Colonic mucosa (tissue), 4 donors: Measurements from ENCODE around the gene KLK4. TPM values are rescaled to one million over a fixed set of nuclear protein-coding genes. Genes with fewer than 3 reads are reported as not detected.

Experiments
- DNase-seq: peaks from one replicate; pipeline ENCODE4 v3.0.0-alpha.2; 2020
- H3K27ac ChIP-seq: fragments of 200-600 bp; one replicate; pipeline ENCODE4 v1.8.0; 2021
- H3K27me3 ChIP-seq: fragments of 200-600 bp; one replicate; pipeline ENCODE4 v1.8.0; 2021
- H3K36me3 ChIP-seq: fragments of 200-600 bp; one replicate; pipeline ENCODE4 v1.8.0; 2021
- H3K4me1 ChIP-seq: fragments of 200-600 bp; one replicate; pipeline ENCODE4 v1.8.0; 2021; ENCODE audit warnings: mild to moderate bottlenecking
- H3K4me3 ChIP-seq: fragments of 200-600 bp; one replicate; pipeline ENCODE4 v1.8.0; 2021
- H3K9ac ChIP-seq, 2 donors: one replicate each; pipeline ENCODE4 v1.7.0; 2013; ENCODE audit warnings: control low read depth in 2 of 2, low read depth in 2 of 2, low read length in 2 of 2
- H3K9me3 ChIP-seq: fragments of 200-600 bp; one replicate; pipeline ENCODE4 v1.8.0; 2021
- CTCF ChIP-seq: fragments of 200-600 bp; IDR thresholded peaks from one replicate; pipeline ENCODE4 v1.8.0; 2022; ENCODE audit warnings: antibody characterized with exemption, mild to moderate bottlenecking
- intact Hi-C: fragments of 100-400 bp; cut with DNase I; formaldehyde crosslinking; loops from one replicate; pipeline ENCODE4 v1.14.1; 2022
- total RNA-seq, 2 donors: library from RNA; stranded (reverse); fragmentation: NEBNext Ultra II Directional in 1 of 2; extraction: Animal tissue kit (Norgen Biotek cat#: 25700) in 1 of 2; gene quantifications; one replicate each; pipeline ENCODE4 v1.2.1, GENCODE V29; 2021
- donor health status: healthy.
- donor health status: DM: no; HTN: no; CAD: no.
- donor health status: DM: no; HTN: no; CAD: no.

KLK4 gene
- total RNA-seq, 2 donors from 2014 or later: 1.2 to 2.0 TPM

- no peak for DNase-seq
- Histone ChIP-seq H3K4me1 (no peaks in the 10 kb centered on the region), H3K27me3 (no peaks in the 10 kb centered on the region), H3K27ac (no peak overlapping the region), H3K36me3 (no peaks in the 10 kb centered on the region), H3K9ac (no peak overlapping the region), H3K9me3 (no peaks in the 10 kb centered on the region), H3K4me3 (no peak overlapping the region)
- intact Hi-C loops: loop anchor here (5.0 kb wide), 1 partner anchor 165 kb away; no protein-coding TSS in a partner anchor
- TF ChIP-seq CTCF: no peak
These were observed 21.5 kb upstream of the KLK4 start for GRCh38 chr19:50932690-50933083.

- no peaks in the 10 kb centered on the region for H3K9me3 ChIP-seq
- no peaks in the 10 kb centered on the region for H3K36me3 ChIP-seq
- no peak overlapping the region for H3K27ac ChIP-seq
- H3K4me3 ChIP-seq: no peak overlapping the region
- H3K4me1 ChIP-seq: no peaks in the 10 kb centered on the region
- no peak overlapping the region for H3K9ac ChIP-seq
- no peaks in the 10 kb centered on the region for H3K27me3 ChIP-seq
- no peak for TF ChIP-seq CTCF
- intact Hi-C loops: loop anchor here (5.0 kb wide), 1 partner anchor 165 kb away; no protein-coding TSS in a partner anchor
- DNase-seq: no peak
These were observed 21.0 kb upstream of the KLK4 start for GRCh38 chr19:50932018-50932689.

- Histone ChIP-seq H3K27ac (no peak overlapping the region), H3K4me1 (no peaks in the 10 kb centered on the region), H3K9ac (no peak overlapping the region), H3K9me3 (no peaks in the 10 kb centered on the region), H3K27me3 (no peaks in the 10 kb centered on the region), H3K36me3 (no peaks in the 10 kb centered on the region), H3K4me3 (no peak overlapping the region)
- TF ChIP-seq CTCF: no peak
- intact Hi-C loops: loop anchor here (5.0 kb wide), 1 partner anchor 166 kb away; no protein-coding TSS in a partner anchor
- DNase-seq: no peak
These were observed 19.8 kb upstream of the KLK4 start for GRCh38 chr19:50931023-50931422.

- intact Hi-C loops: no loop called here
- H3K27ac ChIP-seq: no peak overlapping the region
These were observed 17.6 kb upstream of the KLK4 start for GRCh38 chr19:50928831-50929230.

GRCh38 chr19:50926144-50926543, 14.9 kb upstream of the KLK4 start:
- DNase-seq: no peak
- intact Hi-C loops: no loop called here
- Histone ChIP-seq H3K36me3 (no peaks in the 10 kb centered on the region), H3K9me3 (no peaks in the 10 kb centered on the region), H3K27ac (no peak overlapping the region), H3K4me1 (no peaks in the 10 kb centered on the region), H3K27me3 (no peaks in the 10 kb centered on the region), H3K9ac (no peak overlapping the region), H3K4me3 (no peak overlapping the region)
- no peak for TF ChIP-seq CTCF

More at GRCh38 chr19:50928831-50929230, 17.6 kb upstream of the KLK4 start:
- H3K4me3 ChIP-seq: no peak overlapping the region
- H3K4me1 ChIP-seq: no peaks in the 10 kb centered on the region
- no peaks in the 10 kb centered on the region for H3K27me3 ChIP-seq
- no peaks in the 10 kb centered on the region for H3K9me3 ChIP-seq
- TF ChIP-seq CTCF: no peak
- no peaks in the 10 kb centered on the region for H3K36me3 ChIP-seq
- no peak overlapping the region for H3K9ac ChIP-seq
- no peak for DNase-seq
